MM.1S (cell line): ENCODE data around the gene CACNB4.

Experiments used
- CTCF ChIP-seq: fragments of 300-600 bp; sonication (generic); IDR thresholded peaks from 2 replicates; pipeline ENCODE4 v1.5.1; 2016; ENCODE audit warnings: antibody characterized with exemption, low read length, mixed read lengths
- EZH2phosphoT487 ChIP-seq: fragments of 300-600 bp; sonication (generic); IDR thresholded peaks from 2 replicates; pipeline ENCODE4 v1.6.1; 2018; ENCODE audit warnings: antibody characterized with exemption, low read length

- TF ChIP-seq CTCF (no peak), EZH2phosphoT487 (no peak)
Measured at GRCh38 chr2:151783133-151783520, 315.7 kb downstream of the CACNB4 start.
